IMR-90 (cell line): ENCODE measurements around the gene CRYGN. TPM values are rescaled to one million over a fixed set of nuclear protein-coding genes. Genes with fewer than 3 reads are reported as not detected.

ENCODE experiments used
- ATAC-seq: fragments of 200-7000 bp; cut with Tn5 transposase; 2 replicates; pipeline ENCODE4 v1.9.1; 2020; ENCODE audit warnings: low read depth, mild to moderate bottlenecking, moderate library complexity
- BruUV-seq: library from RNA; stranded (reverse); fragments of 400-500 nt; replicated peaks from 2 replicates; lab custom pipeline; 2021; lab: Mats Ljungman, UMichigan
- CTCF ChIA-PET: fragments of 300-600 bp; formaldehyde crosslinking; extraction: SDS; loops from one replicate; lab custom pipeline; 2021; ENCODE audit warnings: antibody characterized with exemption; lab: Yijun Ruan, JAX
- POLR2A ChIA-PET: fragments of 300-600 bp; sonication (Branson Sonifier 250); formaldehyde crosslinking; loops from one replicate; lab custom pipeline; 2022; ENCODE audit warnings: antibody characterized with exemption; ENCODE audit not compliant: unreplicated experiment; lab: Charles Lee
- DNase-seq: peaks from one replicate; pipeline ENCODE4 v3.0.0; 2013
- H2AFZ ChIP-seq: replicated peaks from 2 replicates; pipeline ENCODE3; 2013; ENCODE audit warnings: low read length, mild to moderate bottlenecking; ENCODE audit not compliant: poor library complexity
- H2AK5ac ChIP-seq: 2 replicates; pipeline ENCODE4 v1.6.1; 2013; ENCODE audit warnings: low read depth, low read length, inconsistent platforms
- H2AK9ac ChIP-seq: replicated peaks from 2 replicates; pipeline ENCODE3; 2013; ENCODE audit warnings: mild to moderate bottlenecking, low read depth, low read length, moderate library complexity; ENCODE audit not compliant: poor library complexity
- H2BK120ac ChIP-seq: 2 replicates; pipeline ENCODE4 v1.6.1; 2013; ENCODE audit warnings: low read depth, low read length, inconsistent platforms
- H2BK15ac ChIP-seq: 3 replicates; pipeline ENCODE4 v1.6.1; 2013; ENCODE audit warnings: low read depth, low read length, inconsistent platforms
- H2BK20ac ChIP-seq: 2 replicates; pipeline ENCODE4 v1.6.1; 2013; ENCODE audit warnings: low read depth, mild to moderate bottlenecking, inconsistent platforms, low read length, moderate library complexity
- H2BK5ac ChIP-seq: 2 replicates; pipeline ENCODE4 v1.6.1; 2013; ENCODE audit warnings: mild to moderate bottlenecking, low read depth, low read length, inconsistent platforms; ENCODE audit not compliant: poor library complexity, severe bottlenecking
- H3K14ac ChIP-seq: replicated peaks from 2 replicates; pipeline ENCODE4 v1.6.1; 2013; ENCODE audit warnings: low read depth, low read length, inconsistent platforms
- H3K18ac ChIP-seq: 2 replicates; pipeline ENCODE4 v1.6.1; 2013; ENCODE audit warnings: low read depth, low read length, control low read depth
- H3K23ac ChIP-seq: 2 replicates; pipeline ENCODE4 v1.6.1; 2013; ENCODE audit warnings: low read depth, low read length, inconsistent platforms
- H3K27ac ChIP-seq: 2 replicates; pipeline ENCODE4 v1.5.1; 2013; ENCODE audit warnings: mild to moderate bottlenecking, control low read depth, low read length; ENCODE audit not compliant: insufficient read depth
- H3K27me3 ChIP-seq: 2 replicates; pipeline ENCODE4 v1.6.1; 2013; ENCODE audit warnings: low read length; ENCODE audit not compliant: control insufficient read depth, insufficient read depth
- H3K36me3 ChIP-seq: 2 replicates; pipeline ENCODE4 v1.6.1; 2013; ENCODE audit warnings: low read length, mixed read lengths; ENCODE audit not compliant: control insufficient read depth, insufficient read depth
- H3K4ac ChIP-seq: 2 replicates; pipeline ENCODE4 v1.6.1; 2013; ENCODE audit warnings: low read depth, low read length, inconsistent platforms
- H3K4me1 ChIP-seq: 2 replicates; pipeline ENCODE4 v1.6.1; 2013; ENCODE audit warnings: low read length, mixed read lengths; ENCODE audit not compliant: control insufficient read depth, insufficient read depth
- H3K4me2 ChIP-seq: 2 replicates; pipeline ENCODE4 v1.6.1; 2013; ENCODE audit warnings: low read depth, mild to moderate bottlenecking, control low read depth, low read length, moderate library complexity
- H3K4me3 ChIP-seq: 2 replicates; pipeline ENCODE4 v1.5.1; 2013; ENCODE audit warnings: low read depth, mild to moderate bottlenecking, control low read depth, low read length, moderate library complexity; ENCODE audit not compliant: insufficient read depth
- H3K56ac ChIP-seq: 2 replicates; pipeline ENCODE4 v1.6.1; 2013; ENCODE audit warnings: low read length, inconsistent platforms; ENCODE audit not compliant: insufficient read depth; ENCODE audit errors: extremely low read depth
- H3K79me1 ChIP-seq, 2 experiments: 2 replicates each; pipeline ENCODE4 v1.6.1; 2013; ENCODE audit warnings: low read length in 2 of 2, inconsistent platforms in 1 of 2, low read depth in 1 of 2
- H3K9ac ChIP-seq: 2 replicates; pipeline ENCODE4 v1.6.1; 2013; ENCODE audit warnings: low read depth, low read length, control low read depth
- H3K9me1 ChIP-seq: 2 replicates; pipeline ENCODE4 v1.6.1; 2013; ENCODE audit warnings: low read length, inconsistent platforms; ENCODE audit not compliant: insufficient read depth
- H3K9me3 ChIP-seq: 2 replicates; pipeline ENCODE4 v1.6.1; 2013; ENCODE audit warnings: low read length; ENCODE audit not compliant: control insufficient read depth, insufficient read depth
- H4K20me1 ChIP-seq: 2 replicates; pipeline ENCODE4 v1.6.1; 2013; ENCODE audit warnings: low read length, inconsistent platforms; ENCODE audit not compliant: insufficient read depth
- H4K5ac ChIP-seq: 2 replicates; pipeline ENCODE4 v1.6.1; 2013; ENCODE audit warnings: mild to moderate bottlenecking, low read depth, low read length, control low read depth
- H4K8ac ChIP-seq, 2 experiments: 2 replicates each; pipeline ENCODE4 v1.6.1; 2013; ENCODE audit warnings: low read depth in 2 of 2, low read length in 2 of 2, control low read depth in 1 of 2, inconsistent platforms in 1 of 2
- H4K91ac ChIP-seq: 2 replicates; pipeline ENCODE4 v1.6.1; 2013; ENCODE audit warnings: low read depth, low read length, inconsistent platforms; ENCODE audit not compliant: insufficient read depth
- BHLHE40 ChIP-seq: fragments of 150-350 bp; IDR thresholded peaks from 2 replicates; pipeline ENCODE4 v1.6.1; 2016; ENCODE audit warnings: mild to moderate bottlenecking, low read depth, low read length
- CTCF ChIP-seq: conservative IDR thresholded peaks from 2 replicates; pipeline ENCODE4 v1.5.1; 2012; ENCODE audit warnings: mild to moderate bottlenecking, low read depth, low read length, improper control_type of control experiment
- FOS ChIP-seq: fragments of 150-350 bp; IDR thresholded peaks from 2 replicates; pipeline ENCODE4 v1.6.1; 2016; ENCODE audit warnings: low read depth, low read length
- MAZ ChIP-seq: IDR thresholded peaks from 2 replicates; pipeline ENCODE4 v1.6.1; 2012; ENCODE audit warnings: low read depth, mild to moderate bottlenecking, low read length, improper control_type of control experiment, moderate library complexity, borderline replicate concordance
- RAD21 ChIP-seq: IDR thresholded peaks from 2 replicates; pipeline ENCODE4 v1.6.1; 2012; ENCODE audit warnings: low read length, improper control_type of control experiment
- RCOR1 ChIP-seq: IDR thresholded peaks from 2 replicates; pipeline ENCODE4 v1.6.1; 2012; ENCODE audit warnings: mild to moderate bottlenecking, low read length, improper control_type of control experiment; ENCODE audit not compliant: insufficient replicate concordance
- WGBS, 2 experiments: methylation state at CpG; one replicate each; pipeline versions ENCODE4 v1.1.5 to v1.1.7; 2013; ENCODE audit warnings: missing lambda C conversion rate in 2 of 2; ENCODE audit not compliant: insufficient read length in 1 of 2; ENCODE audit errors: extremely low coverage in 2 of 2; 5-methylcytosine and 5-hydroxymethylcytosine counted together
- dilution Hi-C: fragments of 300-500 bp; cut with HindIII; formaldehyde crosslinking; loops from one replicate; pipeline ENCODE4 v1.14.3; 2018; ENCODE audit warnings: low sequenced_read_pairs; ENCODE audit not compliant: unreplicated experiment
- in situ Hi-C: fragments of 300-500 bp; cut with MboI; formaldehyde crosslinking; loops from 3 replicates; pipeline ENCODE4 v1.14.3; 2019; ENCODE audit warnings: low sequenced_read_pairs, inconsistent platforms, mixed read lengths
- intact Hi-C: fragments of 100-400 bp; cut with micrococcal nuclease; formaldehyde crosslinking; loops from 2 replicates; pipeline ENCODE4 v1.10.0; 2022
- polyA plus RNA-seq, 3 experiments: library from polyadenylated mRNA; depleted of rRNA; stranded (reverse); fragments of >200 nt; gene quantifications; 2 replicates each; pipeline ENCODE4 v1.2.3, GENCODE V29; 2012; ENCODE audit warnings: low replicate concordance in 1 of 3
- total RNA-seq: library from RNA; depleted of rRNA; stranded (reverse); fragments of >200 nt; gene quantifications from 2 replicates; pipeline ENCODE4 v1.2.3, GENCODE V29; 2012
- TF ChIP-seq, protein P1 (sequence below): fragments of 150-350 bp; IDR thresholded peaks from 2 replicates; pipeline ENCODE4 v1.6.1; 2016; ENCODE audit warnings: low read depth, mild to moderate bottlenecking, low read length, moderate library complexity, borderline replicate concordance

Gene CRYGN
- total and polyA plus RNA-seq, 2 of the 4 experiments (the other 2 are of a cell fraction) = not detected

GRCh38 chr7:151451626-151452571, 12.0 kb upstream of the CRYGN start:
- Histone ChIP-seq H3K23ac (no peak overlapping the region), H3K14ac (no peak overlapping the region), H3K4me2 (no peak overlapping the region), H3K27ac (no peak overlapping the region), H3K27me3 (no peaks in the 10 kb centered on the region; the same call in 1 of the 2 replicates), H3K18ac (no peak overlapping the region), H3K9ac (no peak overlapping the region), H3K79me1 (no peaks in the 10 kb centered on the region), H3K4me3 (no peak overlapping the region), H2AK9ac (no peak overlapping the region), H2BK15ac (no peak overlapping the region), H2AFZ (no peak overlapping the region), H4K5ac (no peak overlapping the region), H4K91ac (0 out of 2 replicates have a peak overlapping the region, but pooled peaks have one; percentile 12), H2AK5ac (no peak overlapping the region; the same call in 1 of the 2 replicates), H3K4me1 (no peaks in the 10 kb centered on the region; the same call in 1 of the 2 replicates), H2BK5ac (no peak overlapping the region), H3K36me3 (no peaks in the 10 kb centered on the region), H3K9me1 (no peaks in the 10 kb centered on the region), H4K20me1 (no peaks in the 10 kb centered on the region), H4K8ac (no peak overlapping the region), H2BK120ac (no peak overlapping the region), H3K4ac (0 out of 2 replicates have a peak overlapping the region, but pooled peaks have one; percentile 33), H3K9me3 (no peaks in the 10 kb centered on the region), H2BK20ac (no peak overlapping the region), H3K56ac (no peak overlapping the region)
- in situ Hi-C loops = loop anchor here (25.0 kb wide), 1 partner anchor 310 kb away; no protein-coding TSS in a partner anchor
- ChIA-PET CTCF (no interaction called here), POLR2A (no interaction called here)
- ATAC-seq (no peak), DNase-seq (no peak)
- intact Hi-C loops = no loop called here
- dilution Hi-C loops = no loop called here
- TF ChIP-seq BHLHE40 (no peak), CTCF (no peak), MAZ (no peak), RAD21 (no peak), FOS (no peak), RCOR1 (no peak)
- TF ChIP-seq, protein P1, sequence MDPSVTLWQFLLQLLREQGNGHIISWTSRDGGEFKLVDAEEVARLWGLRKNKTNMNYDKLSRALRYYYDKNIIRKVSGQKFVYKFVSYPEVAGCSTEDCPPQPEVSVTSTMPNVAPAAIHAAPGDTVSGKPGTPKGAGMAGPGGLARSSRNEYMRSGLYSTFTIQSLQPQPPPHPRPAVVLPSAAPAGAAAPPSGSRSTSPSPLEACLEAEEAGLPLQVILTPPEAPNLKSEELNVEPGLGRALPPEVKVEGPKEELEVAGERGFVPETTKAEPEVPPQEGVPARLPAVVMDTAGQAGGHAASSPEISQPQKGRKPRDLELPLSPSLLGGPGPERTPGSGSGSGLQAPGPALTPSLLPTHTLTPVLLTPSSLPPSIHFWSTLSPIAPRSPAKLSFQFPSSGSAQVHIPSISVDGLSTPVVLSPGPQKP = no peak
- 100% methylated on average over 2 of the region's 23 CpGs; no CpG with 5 or more reads in 1 of the 2 experiments for WGBS, 2 experiments
- BruUV-seq = no TSS peak
